ENCODE results near the gene RORC.

Gene RORC

DNA sequence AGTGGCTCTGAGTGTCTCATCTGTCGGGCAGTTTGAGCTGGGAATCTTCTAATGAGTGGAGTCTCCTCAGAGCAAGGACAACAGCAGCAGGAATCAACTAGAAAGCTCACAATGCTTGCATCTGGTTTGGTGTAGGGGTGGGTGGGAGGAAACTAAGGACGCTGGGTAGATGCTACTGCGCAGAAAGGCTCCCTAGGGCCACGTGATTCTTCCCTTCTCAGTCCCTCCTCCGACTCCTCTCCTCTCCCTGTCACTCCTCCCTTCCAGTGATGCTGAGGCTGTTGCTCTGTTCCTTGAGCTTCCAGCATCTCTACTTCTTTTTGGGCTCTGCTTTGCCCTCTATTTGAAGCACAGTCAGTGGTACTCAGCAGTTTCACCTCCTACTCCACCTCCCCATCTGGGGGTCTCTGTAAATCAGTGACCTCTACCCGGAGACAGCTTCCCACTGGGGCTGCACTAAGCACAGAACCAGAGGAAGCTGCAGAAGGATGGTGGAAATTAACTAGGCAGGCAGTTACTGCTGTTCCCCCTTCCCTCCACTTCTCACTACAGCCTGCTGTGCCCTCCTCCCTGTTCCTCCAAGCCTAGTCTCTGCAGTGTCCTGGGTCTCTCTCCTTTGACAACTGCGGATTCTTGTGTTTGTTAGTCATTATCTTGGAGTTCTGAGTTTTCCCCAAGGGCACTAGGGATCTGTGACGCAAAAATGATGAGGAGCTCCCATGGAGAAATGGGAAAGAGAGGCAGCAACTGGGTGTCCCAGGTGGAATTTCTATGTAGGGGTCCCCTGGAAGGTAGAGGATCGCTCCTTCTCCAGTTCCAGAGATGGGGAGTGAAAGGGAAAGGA, 32.2 kb downstream of the RORC start:
- no peak overlapping the region for H3K4me3 ChIP-seq (ENCODE audit: low read depth, low read length)
- DNase-seq (ENCODE audit: low read depth): no peak
- TF ChIP-seq MAX (IDR thresholded peaks at IDR 0.05; ENCODE audit: low read depth, low read length): no peak
- TF ChIP-seq CTCF (IDR thresholded peaks at IDR 0.05; ENCODE audit: low read depth, low read length): no peak
- TF ChIP-seq MYC (IDR thresholded peaks at IDR 0.05; ENCODE audit: low read depth, low read length): no peak
- no peak for TF ChIP-seq POLR2A (IDR thresholded peaks at IDR 0.05; ENCODE audit: extremely low read depth, insufficient read length)

- TF ChIP-seq CTCF (IDR thresholded peaks at IDR 0.05; ENCODE audit: low read depth, low read length): no peak
- no peak for TF ChIP-seq MAX (IDR thresholded peaks at IDR 0.05; ENCODE audit: low read depth, low read length)
- H3K4me3 ChIP-seq (ENCODE audit: low read depth, low read length): no peak overlapping the region
- no peak for DNase-seq (ENCODE audit: low read depth)
Measured at GRCh38 chr1:151798571-151798970, 33.0 kb downstream of the RORC start.

DNA sequence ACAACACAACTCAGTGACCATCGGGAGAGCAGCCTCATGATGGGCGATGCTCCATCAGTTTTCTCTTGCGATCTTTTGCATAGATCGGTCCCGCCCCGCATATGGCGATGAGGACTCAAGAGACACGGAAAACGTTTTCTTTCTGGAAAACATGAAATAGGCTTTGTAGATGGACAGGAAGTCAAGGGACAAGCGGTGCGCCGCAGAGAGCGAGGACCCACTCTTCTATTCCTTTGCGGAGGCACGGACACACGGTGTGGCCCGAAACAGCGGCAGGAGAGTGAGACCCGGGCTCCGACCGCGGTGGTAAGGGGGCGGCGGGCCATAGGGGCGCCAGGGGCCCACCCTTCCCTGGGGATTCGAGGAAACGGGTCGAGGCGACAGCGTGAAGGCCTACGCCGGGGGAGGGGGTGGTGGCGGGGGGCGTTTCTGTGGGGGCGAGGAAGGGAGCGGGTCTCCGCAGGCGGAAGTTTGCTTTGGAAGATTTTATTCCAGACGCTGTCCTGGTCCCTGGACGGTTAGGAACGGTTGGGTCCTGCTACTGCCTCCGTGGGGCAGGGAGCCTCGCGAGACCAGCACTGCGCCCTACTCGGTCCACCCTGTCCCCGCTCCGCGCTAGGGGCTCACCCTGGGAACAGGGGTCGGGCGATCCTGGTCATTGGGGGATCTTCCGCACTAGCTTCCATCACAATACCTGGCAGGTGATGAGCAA, 40.5 kb downstream of the RORC start:
- peak; percentile 35 for DNase-seq (ENCODE audit: low read depth)
- H3K4me3 ChIP-seq (ENCODE audit: low read depth, low read length): peak overlapping the region; percentile 83
- no peak for TF ChIP-seq POLR2A (IDR thresholded peaks at IDR 0.05; ENCODE audit: extremely low read depth, insufficient read length)
- TF ChIP-seq MAX (IDR thresholded peaks at IDR 0.05; ENCODE audit: low read depth, low read length): no peak; the same call in 1 of the 2 replicates
- TF ChIP-seq CTCF (IDR thresholded peaks at IDR 0.05; ENCODE audit: low read depth, low read length): no peak
- no peak for TF ChIP-seq MYC (IDR thresholded peaks at IDR 0.05; ENCODE audit: low read depth, low read length)

DNA sequence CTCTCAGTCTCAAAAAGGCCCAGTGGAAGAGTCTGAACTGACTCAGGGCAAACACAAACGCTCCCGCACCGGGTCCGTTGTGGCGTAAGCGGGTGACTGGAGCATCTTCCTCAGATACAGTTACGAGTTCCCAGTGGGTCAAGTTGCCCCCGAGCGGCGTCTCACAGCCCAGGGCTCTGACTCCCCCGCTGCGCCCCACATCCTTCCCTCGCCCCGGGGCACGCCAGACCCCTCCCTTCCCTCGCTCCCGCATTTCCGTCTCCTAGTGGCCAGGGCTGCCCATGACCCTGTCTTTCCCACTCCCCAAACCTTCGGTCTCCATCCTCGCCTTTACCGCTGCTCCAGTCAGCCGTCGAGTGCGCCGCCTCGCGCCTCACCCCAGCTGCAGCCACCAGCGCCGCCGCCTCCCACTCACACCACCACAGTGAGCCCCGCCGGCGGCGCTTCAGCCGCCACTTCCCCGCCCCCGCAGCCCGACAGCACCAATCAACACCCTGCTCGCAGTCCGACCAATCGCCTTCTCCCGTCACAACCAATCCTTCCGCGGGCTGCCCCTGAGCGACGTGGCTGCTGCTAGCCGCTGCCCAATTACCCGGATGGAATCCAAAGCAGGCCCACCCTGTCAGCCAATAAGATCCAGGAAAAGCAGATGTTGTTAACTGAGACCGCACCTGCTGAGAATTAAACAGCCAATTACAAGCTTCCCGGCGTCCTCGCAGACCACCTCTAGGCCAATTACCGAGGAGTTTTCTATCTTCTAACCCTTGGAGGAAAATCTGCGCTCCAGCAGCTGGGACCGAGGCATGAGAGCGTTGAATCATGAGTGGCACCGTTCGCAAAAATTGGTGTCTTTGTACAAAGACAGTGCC, 41.3 kb downstream of the RORC start, which contains the start of gene TDRKH:
Gene TDRKH, minus strand, starts transcription at position 430 of the 869 bp plus-strand sequence. CDS start 7,478 bp downstream, outside the sequence.
- H3K4me3 ChIP-seq (ENCODE audit: low read depth, low read length): peak within 1 kb of the TSS; percentile 83
- TF ChIP-seq MAX (IDR thresholded peaks at IDR 0.05; ENCODE audit: low read depth, low read length) (peak; percentile 50), MYC (IDR thresholded peaks at IDR 0.05; ENCODE audit: low read depth, low read length) (no peak)
- DNase-seq (ENCODE audit: low read depth): peak; percentile 99

DNA sequence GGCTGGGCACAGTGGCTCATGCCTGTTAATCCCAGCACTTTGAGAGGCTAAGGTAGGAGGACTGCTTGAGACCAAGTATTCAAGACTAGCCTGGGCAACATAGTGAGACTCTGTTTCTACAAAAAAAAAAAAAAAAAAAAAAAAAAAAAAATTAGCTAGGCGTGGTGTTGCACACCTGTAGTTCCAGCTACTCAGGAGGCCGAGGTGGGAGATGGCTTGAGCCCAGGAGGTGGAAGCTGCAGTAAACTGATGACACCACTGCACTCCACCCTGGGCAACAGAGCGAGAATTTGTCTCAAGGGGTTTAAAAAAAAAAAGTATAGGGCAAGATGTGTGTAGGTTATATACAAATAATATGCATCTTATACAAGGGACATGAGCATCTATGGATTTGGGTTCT, 43.9 kb downstream of the RORC start:
- TF ChIP-seq POLR2A (IDR thresholded peaks at IDR 0.05; ENCODE audit: extremely low read depth, insufficient read length) (no peak), CTCF (IDR thresholded peaks at IDR 0.05; ENCODE audit: low read depth, low read length) (no peak), MAX (IDR thresholded peaks at IDR 0.05; ENCODE audit: low read depth, low read length) (no peak), MYC (IDR thresholded peaks at IDR 0.05; ENCODE audit: low read depth, low read length) (no peak)
- H3K4me3 ChIP-seq (ENCODE audit: low read depth, low read length): no peak overlapping the region
- DNase-seq (ENCODE audit: low read depth): no peak
